ENCODE data around the gene AFG1L.

- no peak for TF ChIP-seq ELF4 (IDR thresholded peaks at IDR 0.05)
- no peak for TF ChIP-seq SP1 (IDR thresholded peaks at IDR 0.05)
- no peak for TF ChIP-seq FOXM1 (IDR thresholded peaks at IDR 0.05; ENCODE audit: borderline replicate concordance)
- no peak for TF ChIP-seq HDGF (IDR thresholded peaks at IDR 0.05; ENCODE audit: borderline replicate concordance)
- TF ChIP-seq, protein P1, sequence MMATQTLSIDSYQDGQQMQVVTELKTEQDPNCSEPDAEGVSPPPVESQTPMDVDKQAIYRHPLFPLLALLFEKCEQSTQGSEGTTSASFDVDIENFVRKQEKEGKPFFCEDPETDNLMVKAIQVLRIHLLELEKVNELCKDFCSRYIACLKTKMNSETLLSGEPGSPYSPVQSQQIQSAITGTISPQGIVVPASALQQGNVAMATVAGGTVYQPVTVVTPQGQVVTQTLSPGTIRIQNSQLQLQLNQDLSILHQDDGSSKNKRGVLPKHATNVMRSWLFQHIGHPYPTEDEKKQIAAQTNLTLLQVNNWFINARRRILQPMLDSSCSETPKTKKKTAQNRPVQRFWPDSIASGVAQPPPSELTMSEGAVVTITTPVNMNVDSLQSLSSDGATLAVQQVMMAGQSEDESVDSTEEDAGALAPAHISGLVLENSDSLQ (IDR thresholded peaks at IDR 0.05) = no peak
- TF ChIP-seq NFRKB (IDR thresholded peaks at IDR 0.05) = no peak
- TF ChIP-seq ARNT (IDR thresholded peaks at IDR 0.05) = no peak
- no peak for TF ChIP-seq CTBP1 (IDR thresholded peaks at IDR 0.05; ENCODE audit: borderline replicate concordance)
- no peak for TF ChIP-seq ZNF384 (IDR thresholded peaks at IDR 0.05)
- TF ChIP-seq BHLHE40 (IDR thresholded peaks at IDR 0.05; ENCODE audit: borderline replicate concordance) = no peak
- TF ChIP-seq SUZ12 (IDR thresholded peaks at IDR 0.05) = no peak
Observed at GRCh38 chr6:108574457-108575141, 279.7 kb downstream of the AFG1L start.

All from HEK293T (cell line).